GM12891 (cell line): ENCODE results near the gene SENP3.

Experiments
- POLR2A ChIP-seq: IDR thresholded peaks from 2 replicates; pipeline ENCODE4 v1.6.1; 2011; ENCODE audit warnings: low read depth, low read length, control low read depth
- POLR2AphosphoS5 ChIP-seq: IDR thresholded peaks from 2 replicates; pipeline ENCODE4 v1.6.1; 2011; ENCODE audit warnings: low read depth, low read length, control low read depth
- TAF1 ChIP-seq: IDR thresholded peaks from 2 replicates; pipeline ENCODE4 v1.6.1; 2011; ENCODE audit warnings: low read depth, low read length, control low read depth

DNA sequence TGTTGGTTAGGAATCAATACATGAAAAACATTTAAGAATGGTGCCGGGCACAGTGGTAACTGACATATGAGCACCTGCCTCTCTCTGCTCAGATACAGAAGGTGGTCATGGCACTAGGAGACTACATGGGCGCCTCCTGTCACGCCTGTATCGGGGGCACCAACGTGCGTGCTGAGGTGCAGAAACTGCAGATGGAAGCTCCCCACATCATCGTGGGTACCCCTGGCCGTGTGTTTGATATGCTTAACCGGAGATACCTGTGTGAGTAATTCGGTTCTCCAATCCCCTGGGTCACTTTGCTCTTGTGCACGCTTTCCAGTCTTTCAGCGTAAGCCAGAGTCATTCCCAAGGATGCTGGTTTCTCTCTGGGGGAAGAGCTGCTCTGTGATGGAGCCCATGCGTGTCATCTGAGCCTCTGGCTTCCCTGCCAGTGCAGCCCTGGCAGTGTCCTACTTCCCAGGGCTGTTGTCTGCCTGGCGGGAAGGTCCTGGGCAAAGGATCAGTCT, 14.8 kb downstream of the SENP3 start:
- TF ChIP-seq POLR2A, result peak; percentile 86
- peak; percentile 87 for TF ChIP-seq POLR2AphosphoS5
- TF ChIP-seq TAF1, result peak; percentile 46; the same call in 1 of the 2 replicates
